ENCODE data around the gene RTL10. TPM values are rescaled to one million over a fixed set of nuclear protein-coding genes. Genes with fewer than 3 reads are reported as not detected.

Gene RTL10
- total RNA-seq, 5 donors from 2014 or later (not counting 1 experiment from before 2014, with no cell fraction given), result 21.1 to 35.1 (median 28.5) TPM

GRCh38 chr22:19870153-19871022 is 15.7 kb upstream of the RTL10 start:
- H3K4me3 ChIP-seq (ENCODE audit: control insufficient read depth in 1 of 2, extremely low read depth in 1 of 2, low read length in 1 of 2), result no peak overlapping the region
- Mint-ChIP-seq H3K36me3 (no peaks in the 10 kb centered on the region), H3K9me3 (no peaks in the 10 kb centered on the region), H3K4me3 (no peak overlapping the region), H3K27me3 (no peaks in the 10 kb centered on the region), H3K4me1 (peaks cover 10 to 16% (median 15%) of the 10 kb centered on the region in 3 donors), H3K27ac (no peak overlapping the region)
- no peak for ATAC-seq (replicated peaks in 1 of 4)
- ChIA-PET POLR2A (no interaction called here), CTCF (no interaction called here)
- H3K27me3 ChIP-seq (replicated peaks in 1 of 2; ENCODE audit: control insufficient read depth in 2 of 2, extremely low read depth in 1 of 2, insufficient read depth in 2 of 2, low read length in 1 of 2), result peaks cover 0 to 13% of the 10 kb centered on the region in 2 experiments
- H3K36me3 ChIP-seq (ENCODE audit: control insufficient read depth in 2 of 2, extremely low read depth in 1 of 2, insufficient read depth in 1 of 2, low read length in 1 of 2), result no peaks in the 10 kb centered on the region
- peaks cover 6 to 30% of the 10 kb centered on the region in 2 experiments for H3K4me1 ChIP-seq (ENCODE audit: control insufficient read depth in 1 of 2, extremely low read depth in 1 of 2, insufficient read depth in 2 of 2, low read length in 2 of 2)
- WGBS (ENCODE audit: insufficient coverage), result 92% methylated on average over 30 of the region's 30 CpGs
- no peak overlapping the region for H3K27ac ChIP-seq (ENCODE audit: low read length)
- DNase-seq, result peak in 3 of 35 experiments; percentile 2 to 16 (median 3)
- H3K9me3 ChIP-seq, result no peaks in the 10 kb centered on the region

- no peak overlapping the region for H3K27ac Mint-ChIP-seq
- H3K9me3 ChIP-seq, result no peaks in the 10 kb centered on the region
- no peak overlapping the region for H3K27ac ChIP-seq (ENCODE audit: low read length)
- H3K4me3 Mint-ChIP-seq, result no peak overlapping the region
- DNase-seq, result peak in 2 of 35 experiments; percentile 6 to 18
- CTCF ChIA-PET, result no interaction called here
- 94% methylated on average over 10 of the region's 12 CpGs for WGBS (ENCODE audit: insufficient coverage)
- H3K4me3 ChIP-seq (ENCODE audit: control insufficient read depth in 1 of 2, extremely low read depth in 1 of 2, low read length in 1 of 2), result no peak overlapping the region
- ATAC-seq (replicated peaks in 1 of 4), result no peak
- H3K36me3 ChIP-seq (ENCODE audit: control insufficient read depth in 2 of 2, extremely low read depth in 1 of 2, insufficient read depth in 1 of 2, low read length in 1 of 2), result no peaks in the 10 kb centered on the region
- no peaks in the 10 kb centered on the region for H3K9me3 Mint-ChIP-seq
- POLR2A ChIA-PET, result no interaction called here
- peaks cover 10 to 13% (median 13%) of the 10 kb centered on the region in 3 donors for H3K4me1 Mint-ChIP-seq
- H3K4me1 ChIP-seq (ENCODE audit: control insufficient read depth in 1 of 2, extremely low read depth in 1 of 2, insufficient read depth in 2 of 2, low read length in 2 of 2), result peaks cover 3 to 23% of the 10 kb centered on the region in 2 experiments
- H3K27me3 Mint-ChIP-seq, result no peaks in the 10 kb centered on the region
- H3K36me3 Mint-ChIP-seq, result no peaks in the 10 kb centered on the region
- peaks cover 0 to 13% of the 10 kb centered on the region in 2 experiments for H3K27me3 ChIP-seq (replicated peaks in 1 of 2; ENCODE audit: control insufficient read depth in 2 of 2, extremely low read depth in 1 of 2, insufficient read depth in 2 of 2, low read length in 1 of 2)
Observed at GRCh38 chr22:19869497-19870152, 15.0 kb upstream of the RTL10 start.

GRCh38 chr22:19868773-19869471 is 14.2 kb upstream of the RTL10 start:
- no peak overlapping the region for H3K27ac ChIP-seq (ENCODE audit: low read length)
- H3K4me3 Mint-ChIP-seq, result no peak overlapping the region
- H3K4me1 Mint-ChIP-seq, result peaks cover 6 to 10% (median 6%) of the 10 kb centered on the region in 3 donors
- WGBS (ENCODE audit: insufficient coverage), result 90% methylated on average over 13 of the region's 23 CpGs
- ChIA-PET POLR2A (no interaction called here), CTCF (no interaction called here)
- H3K36me3 Mint-ChIP-seq, result no peaks in the 10 kb centered on the region
- H3K4me3 ChIP-seq (ENCODE audit: control insufficient read depth in 1 of 2, extremely low read depth in 1 of 2, low read length in 1 of 2), result no peak overlapping the region
- H3K27me3 Mint-ChIP-seq, result no peaks in the 10 kb centered on the region
- H3K9me3 ChIP-seq, result no peaks in the 10 kb centered on the region
- H3K27me3 ChIP-seq (replicated peaks in 1 of 2; ENCODE audit: control insufficient read depth in 2 of 2, extremely low read depth in 1 of 2, insufficient read depth in 2 of 2, low read length in 1 of 2), result peaks cover 0 to 13% of the 10 kb centered on the region in 2 experiments
- peaks cover 2 to 16% of the 10 kb centered on the region in 2 experiments for H3K4me1 ChIP-seq (ENCODE audit: control insufficient read depth in 1 of 2, extremely low read depth in 1 of 2, insufficient read depth in 2 of 2, low read length in 2 of 2)
- H3K36me3 ChIP-seq (ENCODE audit: control insufficient read depth in 2 of 2, extremely low read depth in 1 of 2, insufficient read depth in 1 of 2, low read length in 1 of 2), result no peaks in the 10 kb centered on the region
- DNase-seq (peak in 2 of 35 experiments; percentile 4 to 20), ATAC-seq (replicated peaks in 1 of 4) (no peak)
- H3K9me3 Mint-ChIP-seq, result no peaks in the 10 kb centered on the region
- H3K27ac Mint-ChIP-seq, result no peak overlapping the region

GRCh38 chr22:19868333-19868732 is 13.7 kb upstream of the RTL10 start:
- no peak overlapping the region for H3K27ac Mint-ChIP-seq

GRCh38 chr22:19867617-19868016 is 12.9 kb upstream of the RTL10 start:
- peaks cover 3 to 10% (median 8%) of the 10 kb centered on the region in 3 donors for H3K4me1 Mint-ChIP-seq
- no peak overlapping the region for H3K4me3 Mint-ChIP-seq
- no peaks in the 10 kb centered on the region for H3K27me3 Mint-ChIP-seq
- CTCF ChIA-PET, result no interaction called here
- H3K27ac Mint-ChIP-seq, result no peak overlapping the region
- no peaks in the 10 kb centered on the region for H3K9me3 ChIP-seq
- peaks cover 0 to 2% of the 10 kb centered on the region in 2 experiments for H3K4me1 ChIP-seq (ENCODE audit: control insufficient read depth in 1 of 2, extremely low read depth in 1 of 2, insufficient read depth in 2 of 2, low read length in 2 of 2)
- H3K9me3 Mint-ChIP-seq, result no peaks in the 10 kb centered on the region
- H3K36me3 Mint-ChIP-seq, result no peaks in the 10 kb centered on the region
- POLR2A ChIA-PET, result no interaction called here
- no peak overlapping the region for H3K27ac ChIP-seq (ENCODE audit: low read length)
- DNase-seq, result no peak
- ATAC-seq (replicated peaks in 1 of 4), result no peak
- no CpG with 5 or more reads among the region's 7 CpGs for WGBS (ENCODE audit: insufficient coverage)
- H3K4me3 ChIP-seq (ENCODE audit: control insufficient read depth in 1 of 2, extremely low read depth in 1 of 2, low read length in 1 of 2), result no peak overlapping the region
- H3K36me3 ChIP-seq (ENCODE audit: control insufficient read depth in 2 of 2, extremely low read depth in 1 of 2, insufficient read depth in 1 of 2, low read length in 1 of 2), result no peaks in the 10 kb centered on the region
- peaks cover 0 to 8% of the 10 kb centered on the region in 2 experiments for H3K27me3 ChIP-seq (replicated peaks in 1 of 2; ENCODE audit: control insufficient read depth in 2 of 2, extremely low read depth in 1 of 2, insufficient read depth in 2 of 2, low read length in 1 of 2)

More at GRCh38 chr22:19868333-19868732, 13.7 kb upstream of the RTL10 start:
- Mint-ChIP-seq H3K9me3 (no peaks in the 10 kb centered on the region), H3K4me3 (no peak overlapping the region), H3K27me3 (no peaks in the 10 kb centered on the region), H3K4me1 (peaks cover 4 to 10% (median 7%) of the 10 kb centered on the region in 3 donors), H3K36me3 (no peaks in the 10 kb centered on the region)
- WGBS (ENCODE audit: insufficient coverage), result 75% methylated on average over 1 of the region's 3 CpGs
- DNase-seq, result no peak
- no peak for ATAC-seq (replicated peaks in 1 of 4)
- Histone ChIP-seq H3K4me1 (ENCODE audit: control insufficient read depth in 1 of 2, extremely low read depth in 1 of 2, insufficient read depth in 2 of 2, low read length in 2 of 2) (peaks cover 0 to 10% of the 10 kb centered on the region in 2 experiments), H3K36me3 (ENCODE audit: control insufficient read depth in 2 of 2, extremely low read depth in 1 of 2, insufficient read depth in 1 of 2, low read length in 1 of 2) (no peaks in the 10 kb centered on the region), H3K27ac (ENCODE audit: low read length) (no peak overlapping the region), H3K4me3 (ENCODE audit: control insufficient read depth in 1 of 2, extremely low read depth in 1 of 2, low read length in 1 of 2) (no peak overlapping the region), H3K27me3 (replicated peaks in 1 of 2; ENCODE audit: control insufficient read depth in 2 of 2, extremely low read depth in 1 of 2, insufficient read depth in 2 of 2, low read length in 1 of 2) (peaks cover 0 to 10% of the 10 kb centered on the region in 2 experiments), H3K9me3 (no peaks in the 10 kb centered on the region)
- ChIA-PET CTCF (no interaction called here), POLR2A (no interaction called here)

- CTCF ChIA-PET, result interaction anchor here in 1 of 2 donors (1.0 kb wide), 1 partner anchor 11 kb away, joined by 3 read pairs; no protein-coding TSS in a partner anchor
Observed at GRCh38 chr22:19866665-19867009, 12.0 kb upstream of the RTL10 start.

More at GRCh38 chr22:19866665-19867009, 12.0 kb upstream of the RTL10 start:
- POLR2A ChIA-PET, result no interaction called here
- H3K36me3 ChIP-seq (ENCODE audit: control insufficient read depth in 2 of 2, extremely low read depth in 1 of 2, insufficient read depth in 1 of 2, low read length in 1 of 2), result no peaks in the 10 kb centered on the region
- peaks cover 3 to 11% (median 8%) of the 10 kb centered on the region in 3 donors for H3K4me1 Mint-ChIP-seq
- no peaks in the 10 kb centered on the region for H3K36me3 Mint-ChIP-seq
- ATAC-seq (replicated peaks in 1 of 4) (no peak), DNase-seq (no peak)
- no CpG with 5 or more reads among the region's 3 CpGs for WGBS (ENCODE audit: insufficient coverage)
- H3K27ac ChIP-seq (ENCODE audit: low read length), result no peak overlapping the region
- H3K27me3 Mint-ChIP-seq, result no peaks in the 10 kb centered on the region
- H3K4me1 ChIP-seq (ENCODE audit: control insufficient read depth in 1 of 2, extremely low read depth in 1 of 2, insufficient read depth in 2 of 2, low read length in 2 of 2), result no peaks in the 10 kb centered on the region
- H3K27ac Mint-ChIP-seq, result no peak overlapping the region
- no peak overlapping the region for H3K4me3 ChIP-seq (ENCODE audit: control insufficient read depth in 1 of 2, extremely low read depth in 1 of 2, low read length in 1 of 2)
- H3K9me3 ChIP-seq, result no peaks in the 10 kb centered on the region
- peaks cover 0 to 3% of the 10 kb centered on the region in 2 experiments for H3K27me3 ChIP-seq (replicated peaks in 1 of 2; ENCODE audit: control insufficient read depth in 2 of 2, extremely low read depth in 1 of 2, insufficient read depth in 2 of 2, low read length in 1 of 2)
- no peak overlapping the region for H3K4me3 Mint-ChIP-seq
- no peaks in the 10 kb centered on the region for H3K9me3 Mint-ChIP-seq

Data from T-cell (primary cell).